GM04503 (cell line): Measurements from ENCODE around the gene DUSP28.

ENCODE experiments used
- DNase-seq: peaks from one replicate; pipeline ENCODE4 v3.0.0-alpha.2; 2012; ENCODE audit warnings: low read depth

The DUSP28 gene

DNA sequence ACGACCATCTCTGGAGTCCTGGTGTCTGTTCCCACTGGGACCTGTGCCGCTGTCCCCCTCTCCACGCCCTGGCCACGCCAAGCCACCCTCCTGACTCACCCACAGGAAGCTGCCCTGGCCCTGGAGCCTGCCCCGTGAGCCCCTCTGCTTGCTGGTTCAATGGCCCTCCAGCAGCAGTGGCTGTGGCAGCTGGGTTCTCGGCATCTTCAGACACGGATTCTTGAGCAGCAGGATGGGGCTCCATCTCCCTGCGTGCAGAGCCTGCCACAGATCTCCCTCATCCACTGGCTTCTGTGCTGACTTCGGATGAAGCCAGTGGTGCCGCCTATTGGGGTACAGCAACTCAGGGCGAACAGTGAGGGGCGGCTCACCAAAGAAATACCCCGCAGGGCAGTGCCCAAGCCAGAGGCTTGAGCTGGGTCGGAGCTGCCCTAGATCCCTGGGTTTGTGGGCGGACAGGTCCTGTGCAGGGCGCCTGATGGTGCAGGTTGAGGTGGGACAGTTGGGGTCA lies 40.3 kb downstream of the DUSP28 start:
- DNase-seq, result no peak

DNA sequence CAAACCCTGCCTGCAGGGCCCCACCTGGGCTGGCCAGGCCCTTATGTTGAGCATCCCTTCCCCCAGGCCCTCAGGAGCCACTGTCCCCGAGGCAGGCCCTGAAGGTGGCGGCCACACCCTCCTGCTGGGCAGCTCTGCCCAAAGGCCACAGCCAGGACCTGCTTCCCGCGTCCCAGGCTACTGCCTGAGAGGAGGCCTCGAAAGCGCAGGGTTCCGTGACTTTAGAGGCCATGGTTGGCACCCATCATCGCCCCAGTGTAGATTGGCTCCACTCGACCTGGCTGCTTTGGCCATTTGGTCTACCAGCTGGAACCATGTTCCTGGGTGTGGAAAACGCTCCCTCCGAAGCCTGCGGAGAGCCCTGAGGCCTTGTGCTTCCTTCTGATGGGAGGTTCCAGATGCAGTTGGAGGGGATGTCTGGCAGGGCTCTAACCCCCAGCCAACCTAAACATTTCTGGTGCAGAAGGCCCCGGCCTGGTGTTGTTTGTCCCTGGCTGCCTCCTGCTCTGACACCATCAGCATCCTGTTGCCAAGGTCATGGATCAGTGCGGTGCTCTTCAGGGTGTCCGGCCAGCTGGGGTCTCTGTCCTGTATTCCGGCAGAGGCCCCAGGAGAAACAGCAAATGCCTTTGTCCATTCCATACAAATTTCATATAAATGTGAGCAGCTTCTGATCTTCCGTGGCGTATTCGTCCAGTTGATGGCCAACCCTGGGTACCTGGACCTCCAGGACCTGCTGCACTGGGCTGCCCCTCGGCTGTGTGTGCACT lies 41.1 kb downstream of the DUSP28 start:
- no peak for DNase-seq

DNA sequence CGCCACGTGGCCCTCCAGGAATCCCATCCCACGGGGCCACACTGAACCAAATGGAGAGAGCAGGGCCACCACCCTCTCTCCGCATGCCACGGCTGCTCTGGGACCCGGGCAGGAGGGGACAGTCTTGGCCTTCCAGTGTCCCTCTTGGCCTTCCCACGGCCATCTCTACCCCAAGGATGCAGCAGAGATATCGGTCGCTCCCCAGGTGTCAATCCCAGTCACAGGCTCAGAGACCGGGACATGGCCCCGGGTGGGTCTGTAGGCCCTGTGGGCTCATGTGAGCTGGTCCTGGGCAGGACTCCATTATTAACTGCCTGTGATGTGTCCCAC lies 41.6 kb downstream of the DUSP28 start:
- DNase-seq, result no peak

DNA sequence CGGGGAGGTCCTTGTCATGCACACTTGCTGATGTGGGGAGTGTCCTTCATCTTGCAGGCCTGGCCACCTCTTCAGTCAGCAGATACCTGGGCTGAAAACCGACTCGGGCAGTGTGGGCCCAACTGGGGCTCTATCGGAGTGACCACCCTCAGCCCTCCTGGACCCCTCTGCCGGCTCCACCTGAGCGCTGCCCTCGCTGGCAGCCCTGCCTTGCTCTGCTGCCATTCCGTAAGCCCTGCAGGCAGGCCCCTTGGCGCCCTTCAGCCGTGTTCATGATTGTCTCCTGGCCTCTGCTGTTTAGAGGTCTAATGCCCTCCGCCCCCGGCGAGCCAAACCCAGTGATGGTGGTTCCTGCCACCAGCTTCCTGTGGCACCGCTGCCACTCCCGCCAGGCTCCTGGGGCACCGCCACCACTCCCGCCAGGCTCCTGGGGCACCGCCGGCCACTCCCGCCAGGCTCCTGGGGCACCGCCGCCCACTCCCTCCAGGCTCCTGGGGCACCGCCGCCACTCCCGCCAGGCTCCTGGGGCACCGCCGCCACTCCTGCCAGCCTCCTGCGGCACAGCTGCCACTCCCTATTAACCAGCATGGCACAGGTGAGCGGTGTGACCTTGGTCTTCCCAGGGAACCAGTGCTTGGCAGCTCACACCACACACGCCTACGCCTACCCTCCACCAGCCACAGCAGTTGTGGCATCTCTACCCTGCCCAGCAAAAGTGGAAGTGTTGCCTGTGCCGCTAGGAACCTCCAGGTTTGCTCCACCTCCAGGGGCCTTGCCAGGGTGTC lies 42.3 kb downstream of the DUSP28 start:
- DNase-seq, result no peak

DNA sequence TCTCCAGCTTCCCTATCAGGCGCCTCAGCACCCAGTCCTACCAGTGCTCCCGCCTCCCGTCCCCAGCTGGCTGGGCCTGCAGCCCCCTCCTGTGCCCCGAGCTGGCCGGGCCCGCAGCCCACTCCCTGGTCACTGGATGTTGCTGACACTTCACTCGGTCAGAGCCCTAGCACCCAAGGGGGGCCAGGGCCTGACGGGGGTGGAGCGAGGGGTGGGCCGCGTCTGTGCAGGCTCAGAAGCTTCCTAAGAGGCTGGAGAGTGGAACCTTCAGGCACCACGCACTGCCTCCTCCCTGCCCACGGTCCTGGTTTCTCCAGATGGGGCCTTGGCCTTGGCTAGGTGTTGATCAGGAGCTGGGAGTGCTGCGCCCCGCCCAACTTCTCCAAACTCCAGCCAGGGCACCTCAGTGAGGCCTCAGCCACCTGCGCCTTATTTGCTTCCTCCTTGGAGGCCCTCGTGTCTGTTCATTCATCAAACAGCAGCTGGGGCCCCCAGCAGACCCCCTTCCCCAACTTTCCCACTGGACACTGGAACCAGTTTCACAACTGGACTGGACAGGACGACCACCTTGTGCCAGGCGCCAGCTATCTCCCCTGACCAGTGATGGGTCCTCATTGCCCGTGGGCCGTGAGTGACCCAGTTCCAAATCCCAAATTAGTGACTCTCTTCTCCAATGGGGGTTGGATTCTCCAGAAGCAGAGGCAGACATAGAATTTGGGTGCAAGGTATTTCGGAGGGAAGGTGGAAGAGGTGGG lies 43.1 kb downstream of the DUSP28 start:
- no peak for DNase-seq

DNA sequence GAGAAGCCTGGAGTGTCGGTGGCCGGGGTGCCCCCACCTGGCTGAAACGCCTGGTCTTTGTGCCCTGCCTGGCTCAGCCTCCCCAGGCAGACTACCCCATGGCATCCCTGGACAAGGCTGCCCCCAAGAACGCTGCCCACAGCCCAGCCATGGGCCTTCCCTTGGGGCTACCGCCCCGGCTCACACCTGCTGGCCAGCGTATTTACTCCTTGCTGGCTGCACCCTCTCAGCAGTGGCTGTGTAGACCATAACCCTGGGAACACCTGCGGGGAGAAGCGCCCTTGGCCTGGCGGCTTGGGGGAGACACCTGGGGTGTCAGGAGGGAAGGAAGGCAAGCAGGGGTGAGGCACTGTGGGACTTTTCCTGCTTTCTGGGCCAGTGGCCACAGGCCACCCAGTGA lies 43.7 kb downstream of the DUSP28 start:
- DNase-seq, result no peak

DNA sequence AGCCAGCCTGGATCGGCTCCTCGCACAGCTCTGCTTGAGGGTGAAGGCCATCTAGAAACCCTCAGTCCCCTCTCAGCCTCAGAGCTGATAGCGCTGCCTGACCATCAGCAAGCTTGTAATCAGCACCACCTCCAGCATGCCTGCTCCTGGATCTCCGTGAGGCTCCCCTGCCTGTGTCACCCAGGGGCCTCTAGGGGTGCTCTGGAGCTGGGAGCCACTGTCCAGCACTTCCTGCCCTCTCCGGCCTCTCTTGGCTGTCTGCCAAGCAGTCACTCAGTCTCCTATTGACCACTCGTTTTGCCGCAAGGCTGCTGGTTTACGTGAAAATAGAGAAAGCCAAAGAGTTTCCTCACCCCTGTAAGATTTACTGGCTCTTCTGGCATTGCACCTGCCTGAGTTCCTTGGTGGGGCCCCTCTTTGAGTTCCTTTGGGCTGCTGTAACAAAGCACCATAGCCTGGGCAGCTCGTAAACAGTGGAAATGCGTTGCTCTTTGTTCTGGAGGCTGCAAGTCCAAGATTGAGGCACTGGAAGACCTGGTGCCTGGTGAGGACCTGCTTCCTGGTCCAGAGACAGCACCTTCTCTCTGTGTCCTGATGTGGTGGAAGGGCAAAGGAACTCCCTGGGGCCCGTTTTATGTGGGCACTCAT lies 44.3 kb downstream of the DUSP28 start:
- no peak for DNase-seq

DNA sequence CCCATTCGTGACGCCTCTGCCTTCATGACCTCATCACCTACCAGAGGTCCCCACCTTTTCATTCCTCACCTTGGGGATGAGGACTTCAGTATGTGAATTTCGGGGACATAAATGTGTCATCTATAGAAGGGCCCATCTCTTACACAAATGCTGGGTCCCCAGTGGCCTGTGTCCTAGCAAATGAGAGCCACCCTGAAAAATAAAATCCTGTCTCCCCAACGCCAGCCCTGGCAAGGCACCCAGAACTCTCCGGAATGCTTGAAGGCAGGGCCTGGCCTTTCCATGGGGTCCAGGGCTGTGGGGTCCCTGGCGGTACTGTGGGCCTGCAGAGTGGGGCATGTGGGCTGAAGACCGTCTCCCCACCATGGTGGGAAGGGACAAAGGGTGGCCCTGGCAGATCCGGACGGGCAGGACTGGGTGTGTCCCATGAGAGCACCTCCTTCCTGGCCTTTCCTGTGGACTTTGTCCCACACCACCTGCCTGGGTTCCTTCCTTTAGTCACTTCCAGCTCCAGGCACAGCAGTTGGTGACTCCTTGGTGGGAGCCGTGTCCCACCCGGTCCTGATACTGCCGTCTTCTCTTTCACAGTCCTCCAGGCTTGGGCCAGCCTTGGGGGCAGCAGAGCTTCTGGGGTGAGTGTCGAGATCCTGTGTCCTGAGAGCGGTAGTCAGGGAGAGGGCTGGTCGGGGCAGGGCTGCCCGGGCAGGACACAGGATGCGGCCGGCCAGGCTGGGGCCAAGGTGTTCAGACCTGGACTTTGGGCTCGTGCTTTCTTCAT lies 45.0 kb downstream of the DUSP28 start:
- DNase-seq, result no peak

DNA sequence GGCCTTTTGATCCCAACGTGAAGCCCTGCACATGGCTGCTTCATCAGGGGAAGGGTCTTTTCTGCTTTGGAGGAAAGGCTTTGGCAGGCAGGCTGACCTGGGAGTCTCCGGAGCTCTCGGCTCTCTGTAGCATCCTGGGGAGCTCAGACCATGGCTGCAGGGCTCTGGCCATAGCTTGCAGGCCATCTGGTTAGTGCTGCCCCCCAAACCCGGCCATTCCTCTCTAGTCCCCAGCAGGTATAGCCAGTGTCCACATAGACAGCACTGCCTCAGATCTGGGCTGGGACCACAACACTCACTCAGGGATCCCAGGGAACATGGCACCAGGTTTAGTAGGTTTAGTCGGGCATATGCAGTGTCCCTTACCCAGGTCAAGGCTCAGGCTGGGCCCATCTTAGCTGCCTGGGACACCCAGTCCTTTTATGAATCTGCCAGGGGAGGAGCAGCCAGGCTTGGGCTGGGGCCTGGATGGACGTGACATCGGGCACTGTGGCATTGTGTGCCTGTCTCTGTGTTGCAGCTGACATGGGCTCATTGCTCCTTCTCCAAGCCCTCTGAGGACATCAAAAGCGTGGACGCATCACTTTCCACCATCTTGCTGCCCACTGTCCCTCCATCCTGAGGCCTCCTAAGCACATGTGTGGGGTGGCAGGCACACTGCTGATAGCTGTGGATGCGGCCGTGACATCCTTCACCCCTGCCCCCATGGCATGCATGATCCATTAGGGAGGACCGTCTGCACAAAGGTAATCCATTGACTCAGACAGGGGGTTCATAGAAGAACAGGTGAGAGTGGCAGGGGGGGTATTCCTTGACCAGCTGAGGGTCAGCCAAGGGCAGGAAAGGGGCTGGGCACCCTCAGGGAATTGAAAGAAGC lies 45.9 kb downstream of the DUSP28 start:
- DNase-seq, result no peak

DNA sequence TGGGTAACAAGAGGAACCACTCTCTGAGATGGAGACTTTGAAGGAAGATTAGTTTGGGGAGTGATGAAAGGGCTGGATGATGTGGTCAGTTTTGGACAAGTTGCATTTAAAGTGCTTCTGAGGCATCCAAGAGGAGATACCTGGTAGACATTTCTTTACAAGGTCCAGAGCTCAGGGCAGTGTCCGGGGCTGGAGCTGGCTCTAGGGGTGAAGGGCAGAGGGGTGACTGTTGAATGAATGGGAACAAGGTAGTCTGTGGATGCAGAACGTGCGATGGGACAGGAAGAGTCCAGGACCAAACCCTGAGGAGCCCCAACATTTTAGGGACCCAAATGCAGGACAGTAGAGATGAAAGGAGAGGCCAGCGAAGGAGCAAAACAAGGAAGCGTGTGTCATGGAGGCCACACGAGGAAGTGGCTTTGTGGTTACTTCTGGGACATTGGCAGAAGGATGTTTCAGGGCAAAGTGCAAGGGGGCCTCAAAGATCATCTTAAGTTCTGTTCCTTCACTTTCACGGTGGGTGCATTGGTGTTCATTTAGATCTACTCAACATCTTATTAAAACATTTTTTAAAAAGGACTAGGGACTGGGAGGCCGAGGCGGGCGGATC lies 51.5 kb downstream of the DUSP28 start:
- no peak for DNase-seq
